Measurements from ENCODE around the gene SYT7.

SYT7 gene, protein sequence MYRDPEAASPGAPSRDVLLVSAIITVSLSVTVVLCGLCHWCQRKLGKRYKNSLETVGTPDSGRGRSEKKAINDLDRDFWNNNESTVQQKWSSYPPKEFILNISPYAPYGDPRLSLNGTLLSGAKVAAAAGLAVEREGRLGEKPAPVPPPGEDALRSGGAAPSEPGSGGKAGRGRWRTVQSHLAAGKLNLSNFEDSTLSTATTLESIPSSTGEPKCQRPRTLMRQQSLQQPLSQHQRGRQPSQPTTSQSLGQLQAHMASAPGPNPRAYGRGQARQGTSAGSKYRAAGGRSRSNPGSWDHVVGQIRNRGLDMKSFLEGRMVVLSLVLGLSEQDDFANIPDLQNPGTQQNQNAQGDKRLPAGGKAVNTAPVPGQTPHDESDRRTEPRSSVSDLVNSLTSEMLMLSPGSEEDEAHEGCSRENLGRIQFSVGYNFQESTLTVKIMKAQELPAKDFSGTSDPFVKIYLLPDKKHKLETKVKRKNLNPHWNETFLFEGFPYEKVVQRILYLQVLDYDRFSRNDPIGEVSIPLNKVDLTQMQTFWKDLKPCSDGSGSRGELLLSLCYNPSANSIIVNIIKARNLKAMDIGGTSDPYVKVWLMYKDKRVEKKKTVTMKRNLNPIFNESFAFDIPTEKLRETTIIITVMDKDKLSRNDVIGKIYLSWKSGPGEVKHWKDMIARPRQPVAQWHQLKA

DNA sequence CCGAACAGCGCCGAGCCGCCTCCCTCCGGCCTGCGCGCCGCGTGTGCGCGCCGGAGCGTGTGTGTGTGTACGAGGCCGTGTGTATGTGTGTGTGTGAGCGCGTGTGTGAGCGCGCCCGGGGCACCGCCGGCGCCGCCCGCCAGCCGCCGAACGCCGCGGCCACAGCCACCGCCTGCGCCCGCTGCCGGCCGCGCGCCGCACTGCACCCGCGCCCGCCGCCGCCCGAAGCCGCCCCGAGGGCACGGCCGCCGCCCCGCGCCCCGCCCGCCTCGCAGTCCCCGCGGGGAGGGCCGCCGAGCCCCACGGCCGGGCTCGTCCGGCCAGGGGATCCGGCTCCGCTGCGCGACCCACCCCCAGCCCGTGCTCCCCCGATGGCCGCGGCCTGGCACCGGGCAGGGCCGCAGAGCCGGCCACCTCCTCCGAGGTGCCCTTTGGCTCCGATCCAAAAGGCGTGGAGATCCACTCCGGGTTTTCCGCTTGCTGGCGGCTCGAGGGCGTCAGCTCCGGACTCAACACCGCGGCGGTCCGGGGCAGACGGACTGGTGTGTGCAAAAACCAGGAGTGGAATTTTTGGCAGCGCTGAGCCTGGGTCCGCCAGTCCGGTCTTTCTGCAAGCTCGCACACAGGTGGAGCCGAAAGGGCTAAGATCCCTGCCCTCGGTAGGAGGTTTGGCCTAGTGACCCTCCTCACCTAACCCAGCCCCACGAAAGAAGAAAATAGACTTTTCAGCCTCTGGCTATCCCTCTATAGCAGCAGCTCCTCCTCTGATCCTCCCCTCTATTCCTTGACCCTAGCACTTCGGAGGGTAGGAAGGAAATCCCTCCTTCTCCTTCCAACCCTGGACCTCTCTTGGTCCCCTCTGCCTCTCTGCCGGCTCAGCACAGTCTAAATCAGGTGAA is at the start of gene SYT7:
Gene SYT7, minus strand, starts transcription at position 47 of the 899 bp plus-strand sequence. CDS start 256 bp downstream, outside the sequence.
- Histone ChIP-seq H3K4me3 (peak within 1 kb of the TSS; percentile 23), H3K9me3 (no peaks in the 10 kb centered on the region), H3K36me3 (replicated peaks) (no peaks in the 10 kb centered on the region), H3K4me1 (no peaks in the 10 kb centered on the region), H3K27me3 (ENCODE audit: low read depth) (peaks cover 40% of the 10 kb centered on the region)
- in situ Hi-C loops (cut with MboI; ENCODE audit: low sequenced_read_pairs), result no loop called here
- peak; percentile 71 to 97 for DNase-seq (ENCODE audit: low spot score in 2 of 2)

DNA sequence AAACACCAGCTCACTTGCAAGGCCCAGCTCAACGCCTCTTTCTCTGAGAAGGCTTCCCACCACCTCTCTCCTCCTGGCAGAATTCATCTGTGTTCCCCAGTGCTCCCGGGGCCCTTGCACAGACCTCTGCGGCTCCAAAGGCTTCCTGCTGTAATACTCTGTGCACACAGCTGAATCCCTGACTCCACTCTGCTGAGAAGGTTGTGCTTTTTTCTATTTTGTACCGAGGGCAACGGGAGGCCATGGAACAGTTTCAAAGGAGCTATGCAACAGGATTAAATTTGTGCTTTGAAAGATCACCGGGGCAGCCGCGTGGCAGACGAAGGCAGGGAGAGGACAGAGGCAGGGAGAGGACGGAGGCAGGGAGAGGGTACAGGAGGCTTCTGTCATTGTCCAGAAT is 49.2 kb upstream of the SYT7 start:
- no peak for DNase-seq (ENCODE audit: low spot score in 2 of 2)
- Histone ChIP-seq H3K4me1 (no peaks in the 10 kb centered on the region), H3K36me3 (replicated peaks) (no peaks in the 10 kb centered on the region), H3K27me3 (ENCODE audit: low read depth) (no peaks in the 10 kb centered on the region; the same call in 1 of the 2 replicates), H3K4me3 (no peak overlapping the region), H3K9me3 (no peaks in the 10 kb centered on the region)
- in situ Hi-C loops (cut with MboI; ENCODE audit: low sequenced_read_pairs), result loop anchor here (10.0 kb wide), 2 partner anchors 155 to 185 kb away; no protein-coding TSS in a partner anchor

- DNase-seq (ENCODE audit: low spot score in 2 of 2), result no peak
- no peaks in the 10 kb centered on the region for H3K36me3 ChIP-seq (replicated peaks)
- no peaks in the 10 kb centered on the region for H3K9me3 ChIP-seq
- H3K4me3 ChIP-seq, result no peak overlapping the region
- H3K4me1 ChIP-seq, result no peaks in the 10 kb centered on the region
- no peaks in the 10 kb centered on the region; the same call in 1 of the 2 replicates for H3K27me3 ChIP-seq (ENCODE audit: low read depth)
- in situ Hi-C loops (cut with MboI; ENCODE audit: low sequenced_read_pairs), result no loop called here
Observed at GRCh38 chr11:61629082-61629833, 48.4 kb upstream of the SYT7 start.

GRCh38 chr11:61628662-61628970 is 47.7 kb upstream of the SYT7 start:
- no peaks in the 10 kb centered on the region for H3K4me1 ChIP-seq
- no peaks in the 10 kb centered on the region; the same call in 1 of the 2 replicates for H3K27me3 ChIP-seq (ENCODE audit: low read depth)
- no peak for DNase-seq (ENCODE audit: low spot score in 2 of 2)
- no peaks in the 10 kb centered on the region for H3K9me3 ChIP-seq
- H3K36me3 ChIP-seq (replicated peaks), result no peaks in the 10 kb centered on the region
- in situ Hi-C loops (cut with MboI; ENCODE audit: low sequenced_read_pairs), result no loop called here
- H3K4me3 ChIP-seq, result no peak overlapping the region

DNA sequence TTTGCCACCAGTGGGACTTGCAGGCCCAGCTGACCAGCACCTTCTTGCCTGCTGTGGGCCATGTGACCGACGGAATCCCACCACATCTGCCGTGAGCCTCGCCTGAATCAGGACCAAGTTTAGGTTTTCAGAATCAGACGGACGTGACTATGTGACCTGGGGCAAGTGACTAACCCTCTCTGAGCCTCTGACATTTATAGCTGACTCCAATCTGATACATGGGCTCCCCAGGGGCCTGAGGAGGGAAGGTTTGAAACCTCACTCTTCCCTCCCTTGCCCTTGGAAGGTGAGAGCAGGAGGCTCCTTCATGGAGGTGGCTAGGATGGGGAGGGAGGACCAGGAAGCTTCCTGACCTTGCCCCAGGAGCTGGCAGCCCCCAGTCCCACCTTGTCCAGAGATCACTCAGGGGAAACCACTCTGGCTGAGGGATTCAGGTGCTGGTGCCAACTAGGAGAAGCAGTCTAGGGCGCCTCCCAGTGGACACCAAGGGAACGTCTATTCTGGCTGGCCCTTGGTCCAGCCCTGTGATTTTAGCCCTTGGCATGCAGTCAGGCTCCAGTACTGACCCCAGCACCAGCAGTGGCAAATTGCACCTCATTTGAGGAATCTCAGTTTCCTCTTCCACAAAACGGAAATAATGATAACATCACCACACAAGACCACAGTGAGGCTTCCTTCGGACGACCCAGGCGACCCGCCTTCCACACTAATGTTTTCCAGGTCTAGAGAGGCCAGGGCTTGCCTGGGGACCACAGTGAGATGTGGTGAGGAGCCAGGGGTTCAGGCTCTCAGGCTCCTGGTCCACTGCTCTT is 47.2 kb upstream of the SYT7 start:
- no peaks in the 10 kb centered on the region; the same call in 1 of the 2 replicates for H3K27me3 ChIP-seq (ENCODE audit: low read depth)
- no peaks in the 10 kb centered on the region for H3K36me3 ChIP-seq (replicated peaks)
- in situ Hi-C loops (cut with MboI; ENCODE audit: low sequenced_read_pairs), result no loop called here
- peak; percentile 26 to 74 for DNase-seq (ENCODE audit: low spot score in 2 of 2)
- no peak overlapping the region for H3K4me3 ChIP-seq
- no peaks in the 10 kb centered on the region for H3K4me1 ChIP-seq
- H3K9me3 ChIP-seq, result no peaks in the 10 kb centered on the region

DNA sequence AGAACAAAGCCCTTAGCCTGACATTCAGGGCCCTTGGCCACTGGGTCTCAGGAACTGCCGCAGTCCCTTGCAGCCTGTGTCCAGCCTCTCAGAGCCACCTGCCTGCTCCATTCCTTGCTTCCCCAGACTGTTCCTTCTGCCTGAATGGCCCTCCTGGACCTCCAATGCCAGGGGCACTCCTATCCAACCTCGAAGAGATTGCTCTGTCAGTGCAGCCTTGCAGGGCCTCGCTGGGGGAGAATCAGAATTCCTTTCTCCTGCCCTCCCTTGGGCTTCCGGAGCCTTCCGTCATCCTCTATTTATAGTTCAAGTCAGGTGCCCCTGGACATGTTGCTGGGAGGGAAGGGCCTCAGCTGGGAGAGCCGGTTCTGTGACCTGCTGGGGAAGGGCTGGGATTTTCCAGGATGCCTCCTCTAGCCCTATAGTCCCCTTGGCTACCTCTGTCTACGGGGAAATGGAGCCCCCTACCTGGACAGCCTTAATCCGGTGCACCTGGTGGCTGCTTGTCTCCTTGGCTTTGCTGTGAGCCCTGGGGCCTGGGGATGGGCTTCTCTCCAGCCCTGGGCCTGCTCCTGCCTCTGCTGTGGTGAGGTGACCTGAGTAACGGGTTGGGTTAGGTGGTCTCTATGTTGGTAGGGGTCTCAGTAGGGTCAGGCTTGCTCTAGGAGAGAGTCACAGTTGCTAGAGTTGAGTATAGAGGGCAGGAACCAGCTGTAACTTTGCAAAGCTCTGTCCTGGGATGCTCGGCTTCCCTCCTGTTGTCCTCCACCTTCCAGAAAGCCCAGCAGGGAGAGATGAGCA is 45.9 kb upstream of the SYT7 start:
- in situ Hi-C loops (cut with MboI; ENCODE audit: low sequenced_read_pairs), result no loop called here
- Histone ChIP-seq H3K36me3 (replicated peaks) (no peaks in the 10 kb centered on the region), H3K4me1 (no peaks in the 10 kb centered on the region), H3K9me3 (no peaks in the 10 kb centered on the region), H3K4me3 (no peak overlapping the region), H3K27me3 (ENCODE audit: low read depth) (no peaks in the 10 kb centered on the region; the same call in 1 of the 2 replicates)
- no peak for DNase-seq (ENCODE audit: low spot score in 2 of 2)

DNA sequence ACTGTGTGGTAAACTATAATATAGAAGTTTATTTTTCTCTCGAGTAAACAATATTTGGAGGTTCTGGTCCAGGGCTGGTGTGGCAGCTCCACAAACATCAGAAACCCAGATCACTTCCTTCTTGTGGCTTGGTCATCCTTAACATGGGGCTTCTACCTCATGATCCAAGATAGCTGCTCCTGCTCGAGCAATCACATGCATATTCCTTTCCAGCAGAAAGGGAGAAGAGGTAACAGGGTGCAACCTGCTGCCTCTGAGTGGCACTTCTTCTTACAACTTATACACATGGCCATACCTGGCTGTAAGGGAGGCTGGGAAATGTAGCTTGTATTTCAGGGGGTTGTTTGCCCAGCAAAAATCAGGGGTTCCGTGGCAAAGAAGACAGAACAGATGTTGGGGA is 44.6 kb upstream of the SYT7 start:
- peaks cover 7% of the 10 kb centered on the region; the same call in 1 of the 2 replicates for H3K27me3 ChIP-seq (ENCODE audit: low read depth)
- no peak for DNase-seq (ENCODE audit: low spot score in 2 of 2)
- no peaks in the 10 kb centered on the region for H3K4me1 ChIP-seq
- H3K9me3 ChIP-seq, result no peaks in the 10 kb centered on the region
- no peak overlapping the region for H3K4me3 ChIP-seq
- H3K36me3 ChIP-seq (replicated peaks), result no peaks in the 10 kb centered on the region
- in situ Hi-C loops (cut with MboI; ENCODE audit: low sequenced_read_pairs), result no loop called here

GRCh38 chr11:61621917-61622585 is 41.2 kb upstream of the SYT7 start:
- peaks cover 7% of the 10 kb centered on the region; the same call in 1 of the 2 replicates for H3K27me3 ChIP-seq (ENCODE audit: low read depth)
- no peaks in the 10 kb centered on the region for H3K4me1 ChIP-seq
- no peaks in the 10 kb centered on the region for H3K36me3 ChIP-seq (replicated peaks)
- H3K9me3 ChIP-seq, result no peaks in the 10 kb centered on the region
- H3K4me3 ChIP-seq, result no peak overlapping the region
- DNase-seq (ENCODE audit: low spot score in 2 of 2), result no peak
- in situ Hi-C loops (cut with MboI; ENCODE audit: low sequenced_read_pairs), result no loop called here

DNA sequence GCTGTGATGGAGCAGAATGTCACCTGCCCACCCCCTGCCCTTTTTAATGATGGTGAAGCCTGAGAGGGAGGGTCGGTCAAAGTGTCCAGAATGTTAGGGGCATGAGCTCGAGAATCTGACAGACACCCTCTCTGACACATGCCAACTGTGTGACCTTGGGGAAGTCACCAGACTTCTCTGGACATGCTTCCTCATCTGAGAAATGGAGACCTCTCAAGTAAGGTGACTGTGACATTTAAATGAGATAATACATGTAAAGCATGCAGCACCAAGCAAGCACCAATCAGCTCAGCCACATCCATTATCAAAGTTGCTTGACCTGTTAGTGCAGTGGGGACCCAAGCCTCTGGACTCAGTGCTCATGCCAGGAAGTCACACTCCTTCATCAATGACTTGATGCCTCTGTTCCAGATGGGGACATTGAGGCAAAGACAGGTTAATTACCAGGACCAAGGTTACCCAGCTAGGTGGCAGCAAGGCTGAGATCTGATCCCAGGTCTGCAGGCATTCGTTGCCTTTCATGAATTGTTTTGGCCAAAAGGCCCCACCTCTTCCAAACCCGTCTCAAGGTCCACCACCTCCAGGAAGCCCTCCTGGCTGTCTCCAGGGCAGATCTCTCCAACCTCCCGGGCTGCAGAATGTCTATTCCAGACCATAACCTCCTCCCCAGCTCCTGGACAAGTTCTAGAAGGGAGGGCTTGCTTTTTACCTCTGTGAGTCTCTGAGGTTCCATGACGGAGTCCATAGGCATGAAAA is 38.8 kb upstream of the SYT7 start:
- H3K4me3 ChIP-seq, result no peak overlapping the region
- no peaks in the 10 kb centered on the region for H3K36me3 ChIP-seq (replicated peaks)
- DNase-seq (ENCODE audit: low spot score in 2 of 2), result no peak
- H3K9me3 ChIP-seq, result no peaks in the 10 kb centered on the region
- in situ Hi-C loops (cut with MboI; ENCODE audit: low sequenced_read_pairs), result no loop called here
- peaks cover 12% of the 10 kb centered on the region; the same call in 1 of the 2 replicates for H3K27me3 ChIP-seq (ENCODE audit: low read depth)
- H3K4me1 ChIP-seq, result no peaks in the 10 kb centered on the region

- Histone ChIP-seq H3K9me3 (no peaks in the 10 kb centered on the region), H3K4me1 (no peaks in the 10 kb centered on the region), H3K4me3 (no peak overlapping the region), H3K36me3 (replicated peaks) (no peaks in the 10 kb centered on the region), H3K27me3 (ENCODE audit: low read depth) (peaks cover 12% of the 10 kb centered on the region; the same call in 1 of the 2 replicates)
- in situ Hi-C loops (cut with MboI; ENCODE audit: low sequenced_read_pairs), result no loop called here
- DNase-seq (ENCODE audit: low spot score in 2 of 2), result no peak
Observed at GRCh38 chr11:61618978-61619377, 38.1 kb upstream of the SYT7 start.

GRCh38 chr11:61617515-61617914 is 36.6 kb upstream of the SYT7 start:
- H3K4me3 ChIP-seq, result no peak overlapping the region
- H3K36me3 ChIP-seq (replicated peaks), result no peaks in the 10 kb centered on the region
- no peak for DNase-seq (ENCODE audit: low spot score in 2 of 2)
- no peaks in the 10 kb centered on the region for H3K9me3 ChIP-seq
- peaks cover 12% of the 10 kb centered on the region; the same call in 1 of the 2 replicates for H3K27me3 ChIP-seq (ENCODE audit: low read depth)
- in situ Hi-C loops (cut with MboI; ENCODE audit: low sequenced_read_pairs), result no loop called here
- no peaks in the 10 kb centered on the region for H3K4me1 ChIP-seq

All from HAP-1 (cell line).